Measurements from ENCODE around the gene ATP7B. TPM values are rescaled to one million over a fixed set of nuclear protein-coding genes. Genes with fewer than 3 reads are reported as not detected.

ATP7B gene
- total RNA-seq, 2 donors from 2014 or later, result 4.7 to 5.9 TPM

- DNase-seq (no peak), ATAC-seq (no peak)
- intact Hi-C loops (cut with DNase I), result no loop called here
Observed at GRCh38 chr13:51958217-51958547, 53.1 kb downstream of the ATP7B start.

- intact Hi-C loops (cut with DNase I), result no loop called here
Observed at GRCh38 chr13:51957377-51958216, 53.7 kb downstream of the ATP7B start.

DNA sequence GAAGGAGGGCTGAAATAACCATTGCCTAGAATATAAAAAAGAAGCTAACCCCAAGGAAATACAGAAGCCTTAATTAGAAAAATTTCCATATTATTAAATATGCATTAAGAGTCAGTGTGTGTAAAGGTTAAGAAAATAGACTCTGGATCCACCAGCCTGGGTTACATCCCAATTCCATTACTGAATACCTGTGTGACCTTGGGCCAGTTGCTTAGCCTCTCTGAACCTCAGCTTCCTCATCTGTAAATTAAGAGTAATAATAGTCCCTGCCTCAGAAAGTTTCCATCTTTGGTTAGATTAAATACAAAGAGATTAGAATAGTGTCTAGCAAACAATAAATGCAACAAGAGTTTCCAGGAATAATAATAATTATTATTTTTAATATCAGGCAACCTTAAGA is 54.5 kb downstream of the ATP7B start:
- ATAC-seq, result no peak
- no peak for DNase-seq
- intact Hi-C loops (cut with DNase I), result no loop called here

More at GRCh38 chr13:51957377-51958216, 53.7 kb downstream of the ATP7B start:
- DNase-seq (no peak), ATAC-seq (no peak)

- DNase-seq (no peak), ATAC-seq (peak; percentile 11 to 31)
- intact Hi-C loops (cut with DNase I), result no loop called here
Observed at GRCh38 chr13:51955816-51956603, 55.2 kb downstream of the ATP7B start.

- intact Hi-C loops (cut with DNase I), result no loop called here
- ATAC-seq (peak; percentile 27 to 33), DNase-seq (no peak)
Observed at GRCh38 chr13:51955281-51955771, 55.9 kb downstream of the ATP7B start.

DNA sequence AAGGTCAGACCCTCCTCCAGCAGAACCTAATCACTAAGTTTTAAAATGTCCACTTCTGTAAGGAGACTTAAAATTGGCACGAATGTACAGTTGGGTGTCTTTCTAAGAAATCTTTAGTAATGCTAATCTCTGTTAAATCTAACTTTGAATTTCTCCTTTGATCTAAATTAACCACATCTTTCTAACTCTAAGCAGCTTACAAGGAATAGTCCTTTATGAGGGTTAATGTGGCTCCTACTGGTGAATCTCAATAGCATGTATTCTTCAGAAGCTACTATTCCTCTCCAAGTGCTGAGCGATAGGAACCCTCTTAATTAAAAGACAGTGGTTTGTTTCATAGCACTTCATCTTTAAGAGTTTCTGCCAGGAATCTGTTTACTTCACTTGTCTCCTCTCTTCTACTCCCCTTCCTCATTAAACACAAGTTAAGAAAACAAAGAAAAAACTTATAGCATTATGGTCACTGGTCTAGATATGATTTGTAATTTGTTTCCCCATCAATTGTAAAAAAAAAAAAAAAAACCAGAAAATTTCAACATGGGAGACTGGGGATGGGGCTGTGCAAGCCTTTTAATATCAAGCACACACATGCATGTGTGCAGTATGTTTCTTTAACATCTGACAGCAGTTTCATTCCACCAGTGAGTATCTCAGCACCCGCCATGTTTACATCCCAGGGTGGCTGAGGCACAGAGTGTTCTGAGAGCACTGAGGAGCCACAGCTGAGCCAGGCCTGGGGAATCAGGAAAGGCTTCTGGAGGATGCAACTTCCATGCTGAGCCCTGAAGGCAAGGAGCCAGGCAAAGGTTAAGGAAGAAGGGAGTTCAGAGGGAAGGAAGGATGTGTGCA is 57.7 kb downstream of the ATP7B start:
- ATAC-seq (no peak), DNase-seq (no peak)
- intact Hi-C loops (cut with DNase I), result no loop called here

GRCh38 chr13:51950722-51951121 is 60.5 kb downstream of the ATP7B start:
- ATAC-seq (peak in 1 of 2 donors; percentile 60), DNase-seq (no peak)
- intact Hi-C loops (cut with DNase I), result no loop called here

DNA sequence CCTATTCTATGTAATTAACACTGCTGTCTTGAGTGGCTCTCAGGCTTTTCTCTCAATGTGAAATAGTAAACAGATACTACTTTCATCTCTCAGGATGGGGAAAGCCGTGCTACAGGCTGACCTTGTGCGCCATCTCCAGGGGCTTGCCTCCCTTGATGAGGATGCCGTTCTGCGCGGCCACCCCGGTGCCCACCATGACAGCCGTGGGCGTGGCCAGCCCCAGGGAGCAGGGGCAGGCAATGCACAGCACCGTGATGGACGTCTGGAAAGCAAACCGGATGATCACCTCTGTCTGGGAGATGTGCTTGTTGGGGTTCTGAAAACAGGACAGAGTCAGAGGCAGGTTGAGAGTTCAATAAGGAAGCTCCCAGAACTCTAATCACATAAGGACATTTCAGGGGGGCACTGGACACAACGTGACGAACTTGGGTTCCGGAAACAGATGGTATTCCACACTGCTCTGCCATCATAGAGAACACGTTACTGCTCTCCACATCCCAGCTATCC is 65.0 kb downstream of the ATP7B start:
- DNase-seq, result no peak
- no peak for ATAC-seq
- intact Hi-C loops (cut with DNase I), result no loop called here

- ATAC-seq (no peak), DNase-seq (no peak)
- intact Hi-C loops (cut with DNase I), result no loop called here
Observed at GRCh38 chr13:51945149-51945548, 66.1 kb downstream of the ATP7B start.

DNA sequence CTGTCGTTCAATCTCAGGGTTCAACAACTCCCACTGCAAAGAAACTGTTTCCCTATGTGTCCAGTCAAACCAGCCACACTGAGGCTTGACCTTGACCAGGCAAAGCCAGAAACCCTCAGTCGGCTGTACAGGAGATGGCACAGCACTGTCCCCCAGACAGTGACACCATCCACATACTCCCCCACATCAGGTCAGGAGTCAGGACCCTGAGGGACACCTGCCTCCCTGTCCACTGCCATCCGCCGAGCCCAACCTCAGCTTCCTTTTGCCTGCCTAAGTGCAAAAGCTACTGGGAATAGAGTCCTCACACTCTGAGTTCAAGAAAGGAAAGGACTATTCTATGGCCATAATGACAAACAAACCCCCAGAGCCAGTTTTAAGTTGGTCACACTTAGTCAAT is 66.8 kb downstream of the ATP7B start:
- intact Hi-C loops (cut with DNase I), result no loop called here
- DNase-seq, result no peak

DNA sequence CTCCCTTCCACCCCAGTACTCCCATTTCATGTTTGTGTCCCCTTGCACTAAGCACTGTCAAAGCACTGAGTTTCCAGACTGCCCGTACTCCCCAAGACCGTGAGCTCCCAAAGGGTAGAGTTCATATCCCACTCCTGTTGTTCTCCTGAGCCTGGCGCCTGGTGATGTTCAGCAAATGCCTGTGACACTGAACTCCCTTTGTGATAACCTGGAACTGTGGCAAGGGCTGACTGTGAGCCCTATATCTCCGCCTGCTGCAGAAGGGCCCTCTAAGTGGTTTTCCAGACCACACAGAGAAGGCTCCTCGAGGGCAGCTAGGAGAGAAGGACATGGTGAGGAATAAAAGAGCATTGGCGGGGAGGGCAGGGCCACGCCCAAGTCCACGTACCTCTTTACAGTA is 67.5 kb downstream of the ATP7B start:
- ATAC-seq (no peak), DNase-seq (no peak)
- intact Hi-C loops (cut with DNase I), result no loop called here

More for the DNA sequence above, 66.8 kb downstream of the ATP7B start:
- ATAC-seq, result no peak

DNA sequence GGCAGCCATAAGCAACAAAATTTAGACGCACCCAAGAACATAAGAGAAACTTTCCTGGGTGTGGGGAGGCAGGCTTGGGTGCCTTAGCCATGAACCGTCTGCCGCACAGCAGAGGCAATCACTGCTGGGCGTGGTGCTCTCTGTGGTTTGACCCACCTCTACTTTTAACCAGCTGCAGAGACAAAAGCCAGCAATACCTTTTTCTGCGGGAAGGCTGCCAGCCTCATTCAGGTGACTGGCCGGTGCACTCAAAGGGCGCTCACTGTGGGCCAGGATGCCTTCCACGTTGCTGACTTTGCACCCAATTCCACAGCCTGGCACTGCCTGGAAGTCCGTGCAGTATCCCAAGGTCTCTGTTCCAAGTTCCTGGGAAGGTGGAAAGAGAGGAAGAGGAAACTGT is 69.1 kb downstream of the ATP7B start:
- ATAC-seq, result no peak
- intact Hi-C loops (cut with DNase I), result no loop called here
- DNase-seq, result no peak

DNA sequence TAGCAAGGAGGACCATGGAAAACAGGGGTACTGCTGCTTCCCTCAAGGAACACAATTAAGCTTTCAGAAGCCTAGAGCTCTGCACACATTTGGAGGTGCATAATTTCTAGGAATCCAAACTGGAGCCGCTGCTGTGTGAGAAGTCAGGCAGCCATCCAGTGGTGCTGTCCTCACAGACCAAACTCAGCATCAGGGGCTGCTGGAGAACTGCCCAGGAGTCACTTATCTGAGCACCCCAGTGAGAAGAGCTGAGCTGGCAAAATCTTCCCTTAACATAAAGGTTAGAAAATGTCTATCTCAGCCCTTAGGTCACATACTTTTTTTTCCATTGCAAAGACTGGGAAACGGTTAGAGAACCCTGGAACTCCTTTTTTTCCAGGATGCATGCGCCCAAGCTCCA is 72.8 kb downstream of the ATP7B start:
- intact Hi-C loops (cut with DNase I), result no loop called here
- no peak for DNase-seq
- peak in 1 of 2 donors; percentile 63 for ATAC-seq

DNA sequence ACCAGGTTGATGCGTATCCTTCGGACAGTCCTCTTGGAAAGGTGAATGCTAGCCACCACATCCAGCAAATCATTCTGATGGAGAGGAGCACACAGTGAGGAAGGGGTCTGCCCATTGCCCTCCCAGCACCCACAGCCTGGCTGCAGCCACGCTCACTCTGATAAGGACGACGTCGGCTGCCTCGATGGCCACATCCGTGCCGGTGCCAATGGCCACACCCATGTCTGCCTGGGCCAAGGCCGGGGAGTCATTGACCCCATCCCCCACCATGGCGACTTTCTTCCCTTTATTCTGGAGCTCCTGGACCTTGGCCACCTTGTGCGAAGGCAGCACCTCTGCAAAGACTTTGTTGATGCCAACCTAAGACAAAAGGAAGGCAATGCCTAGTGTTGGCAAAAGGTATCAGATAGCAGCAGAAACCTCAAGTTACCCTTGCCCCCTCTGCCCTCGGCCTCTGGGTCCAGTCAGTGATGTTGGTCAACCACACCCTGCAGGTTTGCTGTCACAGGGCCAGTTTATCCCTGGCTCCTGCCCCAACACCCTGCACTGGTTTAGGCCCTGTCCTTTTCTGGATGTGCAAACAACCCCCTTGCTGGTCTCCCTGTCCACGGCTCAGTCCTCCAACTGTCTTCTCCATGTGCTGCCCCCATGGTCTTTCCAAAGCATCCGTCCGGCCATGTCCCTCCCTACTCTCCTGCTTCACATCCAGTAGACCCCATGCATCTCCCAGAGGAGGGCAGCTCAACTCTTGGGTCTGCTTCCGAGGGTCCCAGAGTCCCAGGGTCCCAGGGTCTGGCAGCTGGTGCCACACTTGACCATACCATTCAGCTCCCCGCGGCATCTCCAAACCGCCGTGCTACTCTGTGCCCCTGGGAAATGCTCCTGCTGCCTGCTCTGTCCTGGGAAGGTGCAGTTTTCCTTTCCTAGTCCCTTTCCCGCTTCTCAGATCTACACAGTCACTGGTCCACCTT is 73.6 kb downstream of the ATP7B start:
- no peak for DNase-seq
- intact Hi-C loops (cut with DNase I), result no loop called here
- ATAC-seq, result no peak

GRCh38 chr13:51935326-51936171 is 75.7 kb downstream of the ATP7B start:
- intact Hi-C loops (cut with DNase I), result no loop called here
- ATAC-seq, result peak in 1 of 2 donors; percentile 62
- DNase-seq, result no peak

GRCh38 chr13:51934461-51935087 is 76.7 kb downstream of the ATP7B start:
- intact Hi-C loops (cut with DNase I), result no loop called here
- DNase-seq (no peak), ATAC-seq (no peak)
